SK-N-SH treated with all-trans-retinoic acid at 6 μM for 48 hours (cell line): ENCODE data around the gene GRAMD2B.

Experiments
- ATAC-seq: fragments of 200-7000 bp; cut with Tn5 transposase; 3 replicates; pipeline ENCODE4 v1.9.1; 2020; ENCODE audit warnings: mild to moderate bottlenecking, moderate library complexity
- ARNTL ChIP-seq: fragments of 450-650 bp; formaldehyde crosslinking; IDR thresholded peaks from 2 replicates; pipeline ENCODE4 v1.5.0; 2020; ENCODE audit warnings: low read depth, mild to moderate bottlenecking, moderate library complexity, borderline replicate concordance
- BACH2 ChIP-seq: fragments of 250-450 bp; sonication (Bioruptor Pico); IDR thresholded peaks from 2 replicates; pipeline ENCODE4 v1.9.0; 2021; ENCODE audit warnings: mild to moderate bottlenecking, borderline replicate concordance
- CREB5 ChIP-seq: fragments of 250-450 bp; sonication (Bioruptor Pico); IDR thresholded peaks from 2 replicates; pipeline ENCODE4 v1.5.1; 2020; ENCODE audit warnings: low read depth, mild to moderate bottlenecking, moderate library complexity
- CSDC2 ChIP-seq: fragments of 250-450 bp; sonication (Bioruptor Pico); IDR thresholded peaks from 2 replicates; pipeline ENCODE4 v1.5.0; 2020; ENCODE audit warnings: mild to moderate bottlenecking, moderate library complexity
- ESRRG ChIP-seq: fragments of 250-450 bp; sonication (Bioruptor Pico); IDR thresholded peaks from 2 replicates; pipeline ENCODE4 v1.6.1; 2021; ENCODE audit warnings: mild to moderate bottlenecking
- GLIS3 ChIP-seq: fragments of 250-450 bp; sonication (Bioruptor Pico); IDR thresholded peaks from 2 replicates; pipeline ENCODE4 v1.5.0; 2020; ENCODE audit warnings: mild to moderate bottlenecking, moderate library complexity
- ISL1 ChIP-seq: fragments of 250-450 bp; sonication (Bioruptor Pico); IDR thresholded peaks from 2 replicates; pipeline ENCODE4 v2.1.2; 2022; ENCODE audit warnings: mild to moderate bottlenecking, moderate library complexity
- OSR1 ChIP-seq: fragments of 250-450 bp; sonication (Bioruptor Pico); IDR thresholded peaks from 2 replicates; pipeline ENCODE4 v1.8.0; 2022; ENCODE audit warnings: moderate library complexity, mild to moderate bottlenecking, inconsistent platforms
- PATZ1 ChIP-seq: fragments of 250-450 bp; sonication (Bioruptor Pico); IDR thresholded peaks from 2 replicates; pipeline ENCODE4 v1.8.0; 2020; ENCODE audit warnings: mild to moderate bottlenecking, moderate library complexity, borderline replicate concordance
- POU6F1 ChIP-seq: fragments of 250-450 bp; sonication (Bioruptor Pico); IDR thresholded peaks from 2 replicates; pipeline ENCODE4 v1.8.0; 2021; ENCODE audit warnings: low read depth, mild to moderate bottlenecking, moderate library complexity, borderline replicate concordance
- PPARA ChIP-seq: fragments of 250-450 bp; sonication (Bioruptor Pico); IDR thresholded peaks from 2 replicates; pipeline ENCODE4 v1.5.0; 2020; ENCODE audit warnings: mild to moderate bottlenecking, borderline replicate concordance
- RARB ChIP-seq: fragments of 250-450 bp; sonication (Bioruptor Pico); IDR thresholded peaks from 2 replicates; pipeline ENCODE4 v1.8.0; 2021; ENCODE audit warnings: mild to moderate bottlenecking, moderate library complexity
- SNAI2 ChIP-seq: fragments of 250-450 bp; sonication (Bioruptor Pico); IDR thresholded peaks from 2 replicates; pipeline ENCODE4 v1.5.0; 2020; ENCODE audit warnings: mild to moderate bottlenecking, moderate library complexity
- TCF4 ChIP-seq: fragments of 250-450 bp; sonication (Bioruptor Pico); IDR thresholded peaks from 2 replicates; pipeline ENCODE4 v1.8.0; 2021; ENCODE audit warnings: mild to moderate bottlenecking, moderate library complexity, borderline replicate concordance
- TOX ChIP-seq: fragments of 250-450 bp; sonication (Bioruptor Pico); IDR thresholded peaks from 2 replicates; pipeline ENCODE4 v1.8.0; 2021; ENCODE audit warnings: mild to moderate bottlenecking, moderate library complexity, borderline replicate concordance
- TSHZ2 ChIP-seq: fragments of 250-450 bp; sonication (Bioruptor Pico); IDR thresholded peaks from 2 replicates; pipeline ENCODE4 v1.5.0; 2020; ENCODE audit warnings: mild to moderate bottlenecking, moderate library complexity
- ZC3H10 ChIP-seq: fragments of 250-450 bp; sonication (Bioruptor Pico); IDR thresholded peaks from 2 replicates; pipeline ENCODE4 v1.5.1; 2021; ENCODE audit warnings: mild to moderate bottlenecking, moderate library complexity
- ZFP3 ChIP-seq: fragments of 250-450 bp; sonication (Bioruptor Pico); IDR thresholded peaks from 2 replicates; pipeline ENCODE4 v1.5.0; 2020; ENCODE audit warnings: mild to moderate bottlenecking, moderate library complexity
- ZFP30 ChIP-seq: fragments of 450-650 bp; formaldehyde crosslinking; IDR thresholded peaks from 2 replicates; pipeline ENCODE4 v1.5.0; 2022; ENCODE audit warnings: mild to moderate bottlenecking, moderate library complexity
- ZNF70 ChIP-seq: fragments of 450-650 bp; formaldehyde crosslinking; IDR thresholded peaks from 2 replicates; pipeline ENCODE4 v1.5.0; 2020; ENCODE audit warnings: mild to moderate bottlenecking, moderate library complexity
- ZNF8 ChIP-seq: fragments of 450-650 bp; formaldehyde crosslinking; IDR thresholded peaks from 2 replicates; pipeline ENCODE4 v1.5.0; 2020; ENCODE audit warnings: mild to moderate bottlenecking, moderate library complexity
- TF ChIP-seq, protein P1 (sequence below): fragments of 250-450 bp; sonication (Bioruptor Pico); IDR thresholded peaks from 2 replicates; pipeline ENCODE4 v1.5.1; 2021; ENCODE audit warnings: mild to moderate bottlenecking, moderate library complexity

Gene GRAMD2B

GRCh38 chr5:126479810-126480209 lies 56.6 kb downstream of the GRAMD2B start:
- TF ChIP-seq PPARA (CRISPR knock-in tag) (no peak), CREB5 (CRISPR knock-in tag) (no peak), ZFP3 (no peak), RARB (no peak), ZFP30 (CRISPR knock-in tag) (no peak), ESRRG (CRISPR knock-in tag) (no peak), CSDC2 (CRISPR knock-in tag) (no peak), TCF4 (CRISPR knock-in tag) (no peak), TOX (no peak), ZC3H10 (CRISPR knock-in tag) (no peak), SNAI2 (CRISPR knock-in tag) (no peak), ZNF8 (CRISPR knock-in tag) (no peak), PATZ1 (CRISPR knock-in tag) (no peak), ARNTL (CRISPR knock-in tag) (no peak), ZNF70 (CRISPR knock-in tag) (no peak)
- ATAC-seq: no peak

GRCh38 chr5:126480824-126481223 lies 57.6 kb downstream of the GRAMD2B start:
- ATAC-seq: no peak
- TF ChIP-seq TSHZ2 (CRISPR knock-in tag) (no peak), ZFP30 (CRISPR knock-in tag) (no peak), ZNF8 (CRISPR knock-in tag) (no peak), SNAI2 (CRISPR knock-in tag) (no peak), ISL1 (CRISPR knock-in tag) (no peak), TOX (no peak), ZFP3 (no peak), ARNTL (CRISPR knock-in tag) (no peak), ZC3H10 (CRISPR knock-in tag) (no peak), PATZ1 (CRISPR knock-in tag) (no peak), TCF4 (CRISPR knock-in tag) (no peak), ZNF70 (CRISPR knock-in tag) (no peak), RARB (no peak)
- TF ChIP-seq, protein P1, sequence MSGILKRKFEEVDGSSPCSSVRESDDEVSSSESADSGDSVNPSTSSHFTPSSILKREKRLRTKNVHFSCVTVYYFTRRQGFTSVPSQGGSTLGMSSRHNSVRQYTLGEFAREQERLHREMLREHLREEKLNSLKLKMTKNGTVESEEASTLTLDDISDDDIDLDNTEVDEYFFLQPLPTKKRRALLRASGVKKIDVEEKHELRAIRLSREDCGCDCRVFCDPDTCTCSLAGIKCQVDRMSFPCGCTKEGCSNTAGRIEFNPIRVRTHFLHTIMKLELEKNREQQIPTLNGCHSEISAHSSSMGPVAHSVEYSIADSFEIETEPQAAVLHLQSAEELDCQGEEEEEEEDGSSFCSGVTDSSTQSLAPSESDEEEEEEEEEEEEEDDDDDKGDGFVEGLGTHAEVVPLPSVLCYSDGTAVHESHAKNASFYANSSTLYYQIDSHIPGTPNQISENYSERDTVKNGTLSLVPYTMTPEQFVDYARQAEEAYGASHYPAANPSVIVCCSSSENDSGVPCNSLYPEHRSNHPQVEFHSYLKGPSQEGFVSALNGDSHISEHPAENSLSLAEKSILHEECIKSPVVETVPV (CRISPR knock-in tag): no peak

GRCh38 chr5:126481243-126481642 lies 58.0 kb downstream of the GRAMD2B start:
- no peak for ATAC-seq
- TF ChIP-seq ZNF8 (CRISPR knock-in tag) (no peak), TSHZ2 (CRISPR knock-in tag) (no peak), BACH2 (CRISPR knock-in tag) (no peak), GLIS3 (CRISPR knock-in tag) (no peak), SNAI2 (CRISPR knock-in tag) (no peak), POU6F1 (CRISPR knock-in tag) (no peak), ZC3H10 (CRISPR knock-in tag) (no peak), OSR1 (no peak), ZFP3 (no peak), TCF4 (CRISPR knock-in tag) (no peak)
- TF ChIP-seq, protein P1 (CRISPR knock-in tag): no peak
